Spleen (tissue), 11 donors: ENCODE results near the gene EFR3B. TPM values are rescaled to one million over a fixed set of nuclear protein-coding genes. Genes with fewer than 3 reads are reported as not detected.
"Not testable (repeated sequence)": the region's sequence is repeated elsewhere in the genome, so short reads cannot be mapped to it uniquely, and the experiment has no call there.

Source experiments
- DNase-seq: peaks from one replicate; pipeline ENCODE4 v3.0.0-alpha.2; 2020
- H3K27ac ChIP-seq, 8 donors: fragments of 200-600 bp; sonication (generic) in 7 of 8; 1 replicate in 4 of 8; 2 replicates in 4 of 8; pipeline versions ENCODE4 v1.5.0 to v1.8.0; 2016 to 2021; ENCODE audit warnings: inconsistent platforms in 4 of 8, mild to moderate bottlenecking in 4 of 8, moderate library complexity in 1 of 8
- H3K27me3 ChIP-seq, 7 donors: fragments of 200-600 bp; sonication (generic) in 6 of 7; replicated peaks in 1 of 7; 1 replicate in 4 of 7; 2 replicates in 3 of 7; pipeline versions ENCODE4 v1.5.0 to v1.8.0; 2016 to 2021; ENCODE audit warnings: inconsistent platforms in 3 of 7, mild to moderate bottlenecking in 1 of 7
- H3K36me3 ChIP-seq, 6 donors: fragments of 200-600 bp; sonication (generic) in 5 of 6; 1 replicate in 4 of 6; 2 replicates in 2 of 6; pipeline versions ENCODE4 v1.5.0 to v1.8.0; 2016 to 2021; ENCODE audit warnings: inconsistent platforms in 2 of 6
- H3K4me1 ChIP-seq, 6 donors: fragments of 200-600 bp; sonication (generic) in 5 of 6; 1 replicate in 3 of 6; 2 replicates in 3 of 6; pipeline versions ENCODE4 v1.5.0 to v1.8.0; 2016 to 2021; ENCODE audit warnings: inconsistent platforms in 3 of 6
- H3K4me3 ChIP-seq, 8 donors: fragments of 200-600 bp; sonication (generic) in 7 of 8; 1 replicate in 4 of 8; 2 replicates in 4 of 8; pipeline versions ENCODE4 v1.5.0 to v1.8.0; 2016 to 2021; ENCODE audit warnings: inconsistent platforms in 4 of 8, mild to moderate bottlenecking in 4 of 8, moderate library complexity in 2 of 8
- H3K9me3 ChIP-seq, 8 donors: fragments of 200-600 bp; sonication (generic) in 7 of 8; 1 replicate in 4 of 8; 2 replicates in 4 of 8; pipeline versions ENCODE4 v1.5.0 to v1.8.0; 2016 to 2021; ENCODE audit warnings: inconsistent platforms in 4 of 8
- POLR2A ChIP-seq, 3 donors: fragments of 450-650 bp; IDR thresholded peaks; one replicate each; pipeline ENCODE4 v1.5.1; 2017; ENCODE audit warnings: antibody characterized with exemption in 3 of 3, mild to moderate bottlenecking in 1 of 3
- POLR2AphosphoS5 ChIP-seq, 3 donors: sonication (generic); formaldehyde crosslinking; IDR thresholded peaks; one replicate each; pipeline ENCODE4 v1.5.1; 2017; ENCODE audit warnings: antibody characterized with exemption in 3 of 3
- WGBS, 5 donors: extraction: QIAGEN DNeasy Blood & Tissue Kit in 3 of 5; methylation state at CpG; one replicate each; pipeline versions ENCODE4 v1.1.5 to v1.1.7; 2013 to 2018; 5-methylcytosine and 5-hydroxymethylcytosine counted together
- intact Hi-C: fragments of 100-400 bp; cut with DNase I; formaldehyde crosslinking; loops from one replicate; pipeline ENCODE4 v1.15.0; 2023; ENCODE audit warnings: low total_unique reads
- polyA plus RNA-seq, 3 donors: library from polyadenylated mRNA; stranded (reverse); fragments of 200-250 nt; gene quantifications; one replicate each; pipeline ENCODE4 v1.2.1, GENCODE V29; 2013
- total RNA-seq, 7 donors: library from RNA; depleted of rRNA in 3 of 7; stranded (reverse); fragments of >200 nt in 3 of 7; fragmentation: NEBNext Ultra II Directional in 4 of 7; extraction: Animal tissue kit (Norgen Biotek cat#: 25700) in 4 of 7; gene quantifications; one replicate each; pipeline versions ENCODE4 v1.1.0 to v1.2.1, GENCODE V29; 2016 to 2021
- TF ChIP-seq, protein P1 (sequence below), 11 experiments: fragments of 200-600 bp in 7 of 11; fragments of 450-650 bp in 4 of 11; sonication (generic) in 4 of 11; IDR thresholded peaks in 8 of 11; conservative IDR thresholded peaks in 3 of 11; 1 replicate in 7 of 11; 2 replicates in 4 of 11; pipeline versions ENCODE4 v1.4.0 to v1.8.0; 2016 to 2021; ENCODE audit warnings: antibody characterized with exemption in 11 of 11, inconsistent platforms in 4 of 11, mild to moderate bottlenecking in 1 of 11
- donor health status: healthy with polysubstance abuse.
- donor health status: DM: no; HTN: no; CAD: no; lungs with moderate emphysema.
- donor health status: DM: no; HTN: no; CAD: no.
- donor health status: Bipolar disorder and iron deficiency.
- donor health status: healthy.
- donor health status: DM: no; HTN: no; CAD: no.
- donor health status: DM: yes; HTN: yes; CAD: no.

The EFR3B gene
- total and polyA plus RNA-seq, 10 donors = 0.22 to 13.2 (median 8.2) TPM

DNA sequence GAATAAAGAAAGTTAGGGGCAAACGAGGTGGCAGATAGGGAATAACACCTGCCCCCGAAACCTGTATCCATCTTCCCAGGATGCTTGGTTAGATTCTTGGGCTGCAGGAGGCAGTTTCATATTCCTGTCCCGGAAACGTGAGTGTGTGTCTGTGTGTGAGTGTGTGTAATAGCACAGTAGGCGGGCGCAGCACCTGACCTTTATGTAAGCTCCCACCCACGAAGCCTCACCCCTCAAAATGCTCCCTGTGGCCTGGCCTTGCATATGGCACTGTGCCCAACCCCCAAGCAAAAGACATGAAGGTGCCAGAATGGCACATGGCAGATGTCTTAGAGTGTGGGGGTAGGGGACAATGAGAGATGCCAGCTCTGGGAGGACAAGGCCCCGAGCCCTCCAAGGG, 48.9 kb downstream of the EFR3B start:
- Histone ChIP-seq H3K27me3 (no peaks in the 10 kb centered on the region), H3K36me3 (peaks cover 0 to 8% (median 0%) of the 10 kb centered on the region in 6 donors), H3K9me3 (no peaks in the 10 kb centered on the region), H3K4me3 (no peak overlapping the region), H3K27ac (no peak overlapping the region), H3K4me1 (peaks cover 0 to 11% (median 0%) of the 10 kb centered on the region in 6 donors)
- WGBS, 5 donors = 67 to 86% (median 78%) methylated on average over 7 to 8 of the region's 8 CpGs
- DNase-seq = no peak
- intact Hi-C loops = no loop called here
- TF ChIP-seq POLR2AphosphoS5 (IDR thresholded peaks at IDR 0.05) (no peak), POLR2A (IDR thresholded peaks at IDR 0.05) (no peak)
- TF ChIP-seq, protein P1, sequence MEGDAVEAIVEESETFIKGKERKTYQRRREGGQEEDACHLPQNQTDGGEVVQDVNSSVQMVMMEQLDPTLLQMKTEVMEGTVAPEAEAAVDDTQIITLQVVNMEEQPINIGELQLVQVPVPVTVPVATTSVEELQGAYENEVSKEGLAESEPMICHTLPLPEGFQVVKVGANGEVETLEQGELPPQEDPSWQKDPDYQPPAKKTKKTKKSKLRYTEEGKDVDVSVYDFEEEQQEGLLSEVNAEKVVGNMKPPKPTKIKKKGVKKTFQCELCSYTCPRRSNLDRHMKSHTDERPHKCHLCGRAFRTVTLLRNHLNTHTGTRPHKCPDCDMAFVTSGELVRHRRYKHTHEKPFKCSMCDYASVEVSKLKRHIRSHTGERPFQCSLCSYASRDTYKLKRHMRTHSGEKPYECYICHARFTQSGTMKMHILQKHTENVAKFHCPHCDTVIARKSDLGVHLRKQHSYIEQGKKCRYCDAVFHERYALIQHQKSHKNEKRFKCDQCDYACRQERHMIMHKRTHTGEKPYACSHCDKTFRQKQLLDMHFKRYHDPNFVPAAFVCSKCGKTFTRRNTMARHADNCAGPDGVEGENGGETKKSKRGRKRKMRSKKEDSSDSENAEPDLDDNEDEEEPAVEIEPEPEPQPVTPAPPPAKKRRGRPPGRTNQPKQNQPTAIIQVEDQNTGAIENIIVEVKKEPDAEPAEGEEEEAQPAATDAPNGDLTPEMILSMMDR (IDR thresholded peaks at IDR 0.05 in 8 of 11, conservative IDR thresholded peaks at IDR 0.05 in 3 of 11) = no peak

DNA sequence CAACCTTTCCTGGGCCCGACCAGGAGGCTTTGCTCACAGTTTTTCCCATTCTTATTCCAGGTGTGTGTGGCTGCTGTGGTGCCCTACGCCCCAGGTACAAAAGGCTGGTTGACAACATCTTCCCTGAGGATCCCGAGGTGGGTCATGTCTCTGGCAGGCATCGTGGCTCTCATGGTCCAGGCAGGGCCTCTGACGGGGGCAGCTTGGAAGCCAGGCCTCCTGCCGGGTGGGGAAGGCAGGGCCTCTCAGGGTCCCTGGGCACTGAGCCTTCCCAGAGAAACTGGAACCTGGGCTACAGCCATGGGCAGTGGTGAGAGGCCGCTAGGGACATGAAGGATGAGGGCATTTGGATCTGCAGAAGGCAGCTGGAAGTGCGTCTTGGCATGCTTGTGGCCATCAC, 49.4 kb downstream of the EFR3B start:
- 79 to 90% (median 88%) methylated on average over 4 to 8 of the region's 8 CpGs for WGBS, 5 donors

GRCh38 chr2:25098056-25098455, 56.2 kb downstream of the EFR3B start:
- WGBS, 5 donors = 66 to 76% (median 70%) methylated on average over 2 of the region's 2 CpGs
- no peaks in the 10 kb centered on the region for H3K27me3 ChIP-seq
- no peaks in the 10 kb centered on the region for H3K9me3 ChIP-seq
- DNase-seq = no peak
- H3K27ac ChIP-seq = peak overlapping the region; percentile 60 to 91 (median 83)
- no peak overlapping the region for H3K4me3 ChIP-seq
- intact Hi-C loops = no loop called here
- peaks cover 0 to 2% (median 0%) of the 10 kb centered on the region in 6 donors for H3K36me3 ChIP-seq
- TF ChIP-seq POLR2A (IDR thresholded peaks at IDR 0.05) (no peak), POLR2AphosphoS5 (IDR thresholded peaks at IDR 0.05) (peak in 1 of 3 donors; percentile 17)
- TF ChIP-seq, protein P1 (IDR thresholded peaks at IDR 0.05 in 8 of 11, conservative IDR thresholded peaks at IDR 0.05 in 3 of 11) = no peak
- peaks cover 0 to 19% (median 6%) of the 10 kb centered on the region in 6 donors for H3K4me1 ChIP-seq

More for the DNA sequence above, 49.4 kb downstream of the EFR3B start:
- TF ChIP-seq, protein P1 (IDR thresholded peaks at IDR 0.05 in 8 of 11, conservative IDR thresholded peaks at IDR 0.05 in 3 of 11) = no peak
- TF ChIP-seq POLR2AphosphoS5 (IDR thresholded peaks at IDR 0.05) = no peak
- TF ChIP-seq POLR2A (IDR thresholded peaks at IDR 0.05) = no peak
- no peak overlapping the region for H3K4me3 ChIP-seq
- H3K9me3 ChIP-seq = no peaks in the 10 kb centered on the region
- DNase-seq = no peak
- intact Hi-C loops = no loop called here
- peaks cover 0 to 11% (median 0%) of the 10 kb centered on the region in 6 donors for H3K4me1 ChIP-seq
- no peaks in the 10 kb centered on the region for H3K27me3 ChIP-seq
- peaks cover 0 to 8% (median 0%) of the 10 kb centered on the region in 6 donors for H3K36me3 ChIP-seq
- H3K27ac ChIP-seq = no peak overlapping the region

DNA sequence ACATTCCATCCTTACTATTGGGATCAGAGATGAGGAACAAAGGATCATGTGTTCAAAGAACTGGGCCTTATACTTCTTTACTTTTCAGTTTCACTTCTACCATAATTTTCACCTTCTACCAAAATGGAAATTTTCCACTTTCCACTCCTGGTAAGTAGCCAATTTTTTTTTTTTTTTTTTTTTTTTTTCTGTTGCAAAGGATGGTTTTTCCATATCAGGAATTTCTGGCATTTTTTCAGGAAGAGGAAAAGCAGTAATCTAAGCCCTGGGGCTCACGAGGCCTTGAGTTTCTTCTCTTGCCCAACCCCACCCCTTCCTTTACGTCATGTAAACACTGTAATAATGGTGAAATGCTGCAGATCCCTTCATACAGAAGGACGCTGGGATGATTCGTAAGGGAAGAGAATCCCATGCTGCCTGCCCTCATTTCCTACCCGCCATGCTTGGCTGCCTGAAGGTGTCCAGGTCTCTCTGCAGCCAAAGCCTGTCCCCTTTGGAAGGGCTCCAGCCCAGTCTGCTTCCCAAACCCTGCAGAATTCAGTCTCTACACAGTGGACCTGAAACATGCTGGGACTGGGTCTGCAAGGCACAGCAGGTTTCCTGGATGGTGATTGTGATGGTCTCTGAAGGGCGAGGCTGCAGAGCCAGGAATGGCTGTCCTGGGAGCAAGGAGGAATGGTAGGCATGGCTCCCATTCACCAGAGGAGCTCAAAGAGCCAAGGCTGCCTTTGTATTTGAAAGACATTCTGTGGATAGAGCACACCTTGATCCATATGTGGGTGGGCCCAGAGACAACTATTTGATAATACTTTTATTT, 57.0 kb downstream of the EFR3B start:
- intact Hi-C loops = no loop called here
- TF ChIP-seq, protein P1 (IDR thresholded peaks at IDR 0.05 in 8 of 11, conservative IDR thresholded peaks at IDR 0.05 in 3 of 11) = no peak
- TF ChIP-seq POLR2A (IDR thresholded peaks at IDR 0.05) = peak in 1 of 3 donors; percentile 7
- TF ChIP-seq POLR2AphosphoS5 (IDR thresholded peaks at IDR 0.05) = peak in 2 of 3 donors; percentile 69 to 70
- peak overlapping the region; percentile 60 to 91 (median 83) for H3K27ac ChIP-seq

GRCh38 chr2:25102352-25102751, 60.5 kb downstream of the EFR3B start:
- H3K4me1 ChIP-seq = peaks cover 0 to 14% (median 6%) of the 10 kb centered on the region in 6 donors
- H3K9me3 ChIP-seq, H3K4me3 ChIP-seq, intact Hi-C loops, H3K27me3 ChIP-seq, H3K27ac ChIP-seq, DNase-seq, H3K36me3 ChIP-seq: not testable (repeated sequence)
- 63 to 84% (median 77%) methylated on average over 7 of the region's 7 CpGs for WGBS, 5 donors

More for the DNA sequence above, 57.0 kb downstream of the EFR3B start:
- Histone ChIP-seq H3K9me3 (no peaks in the 10 kb centered on the region), H3K4me1 (peaks cover 0 to 19% (median 6%) of the 10 kb centered on the region in 6 donors), H3K27me3 (no peaks in the 10 kb centered on the region), H3K36me3 (no peaks in the 10 kb centered on the region), H3K4me3 (no peak overlapping the region)
- WGBS, 5 donors = 35 to 64% (median 52%) methylated on average over 6 of the region's 6 CpGs
- DNase-seq = no peak
